Endometrial microvascular endothelial cells (primary cell): ENCODE measurements around the gene NYAP2. TPM values are rescaled to one million over a fixed set of nuclear protein-coding genes. Genes with fewer than 3 reads are reported as not detected.

ENCODE experiments used
- in situ Hi-C: cut with HindIII; loops from 2 replicates; pipeline ENCODE4 v1.10.0; 2017; ENCODE audit warnings: low sequenced_read_pairs, low pct_unique_long_range_greater_than_20kb; ENCODE audit errors: inconsistent ontology term
- total RNA-seq: library from RNA; depleted of rRNA; stranded (reverse); fragments of >200 nt; gene quantifications from one replicate; pipeline ENCODE4 v1.2.3, GENCODE V29; 2015; ENCODE audit errors: inconsistent ontology term

Gene NYAP2
- total RNA-seq, 1 donor from 2014 or later = not detected

DNA sequence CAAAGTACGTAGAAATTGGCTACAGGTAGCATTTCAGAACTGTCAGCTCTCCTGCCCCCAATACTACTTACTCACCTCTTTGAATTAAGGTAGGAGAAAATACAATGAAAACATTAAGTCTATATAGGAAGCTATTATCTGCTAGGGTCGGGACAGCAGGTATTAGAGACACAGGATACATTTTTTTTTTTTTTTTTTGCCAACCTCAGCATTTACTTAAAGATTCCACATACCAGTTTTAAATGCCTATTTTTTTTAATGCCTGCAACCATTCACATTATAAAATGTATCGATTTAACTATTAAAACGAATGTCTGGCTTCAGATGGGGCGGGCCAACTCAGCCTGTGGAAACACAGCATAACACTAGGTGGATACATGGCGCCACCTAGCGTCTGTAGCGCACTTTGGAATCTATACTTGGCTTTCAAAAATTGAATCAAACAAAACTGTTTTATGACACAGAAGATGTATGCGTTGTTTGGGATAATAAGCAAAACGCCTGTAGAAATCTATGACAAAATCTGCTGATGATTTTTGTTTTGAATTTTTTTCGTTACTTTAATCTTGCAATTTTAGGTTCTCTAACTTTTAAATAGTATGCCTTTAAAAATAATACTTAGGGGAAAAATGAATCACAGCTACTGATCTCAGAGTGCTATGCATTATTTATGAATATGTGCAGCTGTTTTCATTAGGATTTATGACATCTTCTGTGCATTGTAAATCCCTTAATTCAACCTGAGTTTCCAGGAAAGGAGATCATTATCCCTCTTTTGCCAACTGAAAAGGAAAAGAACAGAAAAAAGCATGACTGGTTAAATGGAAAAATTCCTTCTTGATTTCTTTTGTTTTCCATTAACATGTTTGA, 261.0 kb downstream of the NYAP2 start:
- in situ Hi-C loops = no loop called here

DNA sequence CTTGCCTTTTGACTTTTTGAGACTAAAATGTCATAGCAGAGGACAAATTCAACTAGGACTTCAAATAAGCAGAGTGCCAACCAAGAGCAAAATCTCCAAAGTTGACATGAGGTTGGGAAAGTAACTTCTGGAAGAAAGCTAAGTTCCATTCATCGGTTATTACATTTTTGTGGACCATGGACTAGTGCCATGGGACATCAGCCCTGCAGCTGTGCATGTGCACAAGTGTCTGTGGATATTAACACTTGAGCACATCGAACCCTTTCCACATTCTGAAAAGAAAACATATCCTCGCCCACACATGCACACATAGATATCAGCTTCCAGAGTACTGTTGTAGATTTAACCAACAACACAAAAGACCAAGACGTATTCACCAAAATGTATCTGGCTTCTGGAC, 262.6 kb downstream of the NYAP2 start:
- in situ Hi-C loops = no loop called here

DNA sequence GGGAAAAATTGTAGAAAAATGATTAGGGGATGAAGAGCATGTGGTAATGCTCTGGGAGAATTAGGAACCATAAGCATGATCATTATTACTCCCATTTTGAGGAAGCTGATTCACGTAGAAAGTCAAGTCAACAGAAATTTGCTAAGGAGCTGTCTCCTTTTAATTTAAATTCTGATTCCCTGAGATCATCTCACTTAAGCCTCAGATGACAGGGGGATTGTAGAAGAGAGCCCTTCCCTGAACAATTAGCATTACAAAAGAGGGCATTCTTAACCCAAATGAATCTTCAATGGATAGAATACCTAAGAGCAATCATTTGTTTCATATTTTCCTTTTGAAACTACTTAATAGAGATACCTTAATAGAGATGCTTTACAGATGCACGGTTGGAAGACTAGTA, 267.9 kb downstream of the NYAP2 start:
- in situ Hi-C loops = no loop called here

DNA sequence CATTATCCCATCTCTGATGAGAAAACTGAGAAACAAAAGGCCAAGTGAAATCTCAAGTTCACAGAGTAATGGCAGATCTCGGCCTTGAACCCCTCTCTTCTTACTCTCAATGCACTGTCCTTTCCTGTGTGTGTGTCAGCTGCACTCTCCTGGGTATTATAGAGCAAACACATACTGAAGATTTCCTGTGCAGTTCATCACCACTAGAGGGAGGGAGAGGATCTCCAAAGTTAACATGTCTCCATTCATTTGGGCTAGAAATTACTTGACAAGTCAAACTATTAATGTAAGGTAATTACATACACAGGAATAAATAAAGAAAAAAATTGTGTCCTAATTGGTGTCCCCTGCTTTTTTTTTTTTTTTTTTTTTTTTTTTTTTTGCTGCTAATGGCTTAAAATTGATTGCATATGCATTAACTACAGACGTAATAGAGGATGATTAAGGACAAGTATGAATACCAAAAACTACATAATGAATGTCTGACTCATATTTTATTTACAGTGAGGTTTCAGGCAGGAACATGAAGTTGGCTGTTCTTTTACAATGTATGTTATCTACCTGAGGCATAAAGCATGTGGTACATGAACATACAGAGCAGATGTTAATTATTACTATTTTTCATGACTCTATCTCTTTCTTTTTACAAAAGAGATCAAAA, 269.2 kb downstream of the NYAP2 start:
- in situ Hi-C loops = no loop called here

DNA sequence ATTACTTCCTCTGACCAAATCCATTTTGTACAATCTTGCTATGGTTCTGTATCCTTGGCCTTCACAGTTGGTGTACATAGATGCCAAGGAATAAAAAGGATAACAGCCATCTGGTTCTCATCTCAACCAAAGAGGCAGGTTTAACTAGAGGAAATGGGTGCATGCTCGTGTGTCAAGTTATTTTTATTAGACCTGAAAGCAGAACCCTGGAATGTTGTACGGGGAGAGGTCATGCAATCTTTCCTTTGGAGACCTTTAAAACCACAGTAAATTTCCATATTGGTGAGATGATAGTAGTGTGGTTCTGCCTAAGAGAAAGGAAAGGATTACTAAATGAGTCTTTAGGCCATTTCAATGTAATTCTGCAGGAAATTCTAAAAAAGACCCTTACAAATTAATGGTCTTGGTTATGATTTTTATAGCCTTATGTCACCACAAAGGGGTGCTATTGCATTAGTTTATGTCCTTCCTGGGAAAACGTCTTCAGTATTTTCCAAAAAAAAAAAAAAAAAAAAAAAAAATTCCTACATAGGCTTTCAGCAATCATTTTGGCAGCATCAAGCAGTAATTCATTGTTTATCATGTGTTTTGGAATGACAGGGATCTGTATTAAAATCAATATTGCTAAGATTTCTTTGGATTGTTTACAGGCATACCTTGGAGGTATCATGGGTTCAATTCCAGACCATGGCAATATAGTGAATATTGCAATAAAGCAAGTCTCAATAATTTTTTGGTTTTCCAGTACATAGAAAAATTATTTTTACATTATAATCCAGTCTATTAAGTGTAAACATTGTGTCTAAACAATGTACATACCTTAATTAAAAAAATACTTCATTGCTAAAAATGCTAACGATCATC, 270.8 kb downstream of the NYAP2 start:
- in situ Hi-C loops = no loop called here

DNA sequence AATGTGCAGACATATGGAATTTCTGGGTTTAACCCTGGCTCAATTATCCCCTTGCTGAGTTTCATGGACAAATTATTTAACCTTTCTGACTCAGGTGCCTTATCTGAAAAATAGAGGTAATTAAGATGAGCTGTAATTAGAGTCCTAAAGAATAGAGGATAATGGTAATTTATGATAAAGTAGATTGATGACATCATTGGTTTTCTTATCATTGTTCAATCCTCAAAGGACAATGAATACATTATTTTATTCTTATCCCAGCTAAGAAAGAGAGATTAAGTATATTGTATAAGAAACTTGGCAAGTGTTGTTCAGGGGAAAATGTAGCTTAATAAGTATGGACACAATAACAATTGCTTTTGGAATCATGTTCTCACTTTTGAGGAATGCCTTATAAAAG, 279.3 kb downstream of the NYAP2 start:
- in situ Hi-C loops = no loop called here

DNA sequence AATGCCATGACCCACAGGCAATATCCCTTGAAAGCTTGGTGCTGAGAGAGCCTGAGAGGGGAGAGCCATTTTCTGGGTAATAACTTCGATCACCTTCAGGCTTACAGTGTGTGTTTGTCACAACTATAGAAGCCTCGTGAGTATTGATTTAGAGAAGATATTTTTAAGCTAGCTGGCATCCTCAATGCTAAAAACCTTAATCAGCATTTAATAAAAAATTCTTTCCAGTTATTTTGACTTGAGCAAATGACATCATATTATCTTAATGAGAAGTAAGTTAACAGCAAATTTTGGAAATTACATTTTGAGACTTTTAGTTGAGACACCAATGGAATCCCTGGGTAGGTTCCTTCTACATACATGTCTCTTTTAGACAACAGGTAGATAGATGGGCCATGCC, 283.7 kb downstream of the NYAP2 start:
- in situ Hi-C loops = no loop called here

DNA sequence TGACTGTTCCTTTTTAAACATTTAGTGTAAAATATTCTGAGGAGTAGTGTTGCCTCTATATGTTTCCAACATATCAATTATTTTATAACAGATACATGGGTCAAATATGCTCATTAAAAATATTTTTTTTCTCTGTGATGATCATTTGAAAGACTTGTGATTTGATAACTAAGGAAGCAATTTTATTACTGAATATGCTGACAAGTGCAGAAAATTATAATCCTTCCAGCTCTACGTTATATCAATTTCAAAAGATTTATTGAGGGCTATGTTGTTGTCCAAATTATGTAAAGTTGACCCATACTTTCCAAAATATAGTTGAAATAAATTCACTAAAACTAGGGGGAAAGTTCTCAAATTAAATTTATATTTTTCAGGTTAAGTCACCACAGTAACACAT, 290.6 kb downstream of the NYAP2 start:
- in situ Hi-C loops = no loop called here

DNA sequence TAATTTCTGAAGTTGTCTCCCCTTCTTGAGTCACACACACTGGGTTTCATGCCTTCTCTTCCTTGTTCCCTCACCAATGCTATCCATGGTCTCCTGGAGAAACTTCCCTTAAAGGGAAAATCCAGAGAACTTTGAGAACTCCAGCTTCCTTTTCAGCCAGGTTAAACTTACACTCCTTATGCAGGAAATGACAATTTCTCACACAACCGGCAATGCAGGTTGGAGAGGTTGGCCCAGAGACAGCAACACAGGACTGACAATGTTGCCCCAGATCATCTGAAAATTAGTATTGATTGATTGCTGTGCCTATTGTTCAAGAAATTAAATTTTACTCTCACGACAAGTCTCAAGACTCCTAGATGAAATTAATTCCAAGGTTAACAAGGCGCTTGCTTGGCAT, 292.2 kb downstream of the NYAP2 start:
- in situ Hi-C loops = no loop called here

DNA sequence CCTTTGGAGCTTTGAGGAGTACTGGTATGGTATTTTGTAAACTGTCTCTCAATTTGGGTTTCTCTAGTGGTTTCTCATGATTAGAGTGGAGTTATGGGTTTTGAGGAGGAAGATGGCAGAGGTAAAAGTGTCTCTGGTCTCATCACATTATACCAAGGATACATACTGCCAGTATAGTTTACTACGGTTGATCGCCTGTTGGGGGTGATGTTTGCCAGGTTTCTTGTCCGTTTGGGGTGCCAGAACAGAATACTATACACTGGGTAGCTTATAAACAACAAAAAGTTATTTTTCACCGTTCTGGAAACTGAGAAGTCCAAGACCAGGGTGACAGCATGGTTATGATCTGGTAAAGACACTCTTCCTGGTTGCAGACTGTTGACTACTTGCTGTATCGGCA, 293.7 kb downstream of the NYAP2 start:
- in situ Hi-C loops = no loop called here

DNA sequence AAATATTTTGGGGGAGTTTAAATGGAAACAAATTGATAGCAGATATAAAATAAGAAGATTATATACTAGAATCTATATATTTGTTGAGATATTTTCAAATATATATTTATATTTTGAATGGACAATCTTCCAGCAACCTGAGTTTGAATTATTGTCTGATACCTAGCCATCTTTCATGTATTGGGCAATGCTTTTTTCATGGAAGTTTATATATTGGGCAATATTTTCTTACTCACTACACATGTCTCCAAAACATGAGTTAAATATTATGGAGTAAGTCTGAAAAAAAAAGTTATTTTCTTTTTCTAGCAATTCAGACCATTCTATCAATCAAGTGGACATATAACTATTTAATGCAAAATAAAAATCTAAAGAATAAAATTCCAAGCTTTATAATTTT, 295.2 kb downstream of the NYAP2 start:
- in situ Hi-C loops = no loop called here

DNA sequence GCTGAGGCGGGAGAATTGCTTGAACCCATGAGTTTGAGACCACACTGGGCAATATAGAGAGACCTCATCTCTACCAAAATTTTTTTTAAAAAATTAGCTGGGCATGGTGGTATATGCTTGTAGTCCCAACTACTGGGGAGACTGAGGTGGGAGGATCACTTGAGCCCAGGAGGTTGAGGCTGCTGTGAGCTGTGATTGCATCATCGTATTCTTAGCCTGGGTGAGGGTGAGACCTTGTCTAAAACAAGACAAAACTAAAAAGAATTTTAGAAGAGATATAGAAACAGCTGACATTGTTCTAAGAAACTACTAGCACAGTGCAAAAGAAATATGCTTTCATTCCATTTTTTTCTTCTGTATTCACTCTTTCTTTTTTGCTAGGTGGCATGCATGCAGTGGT, 298.4 kb downstream of the NYAP2 start:
- in situ Hi-C loops = no loop called here
